Psoas muscle (tissue), 8 donors: ENCODE results near the gene FAHD1. TPM values are rescaled to one million over a fixed set of nuclear protein-coding genes. Genes with fewer than 3 reads are reported as not detected.
A peak's percentile ranks its signal among the peaks of the same experiment; 100 is the strongest.
"Not testable (repeated sequence)": the region's sequence is repeated elsewhere in the genome, so short reads cannot be mapped to it uniquely, and the experiment has no call there.

ENCODE experiments used
- ATAC-seq, 4 donors: fragments of 200-7000 bp; cut with Tn5 transposase; one replicate each; pipeline ENCODE4 v1.9.1; 2020; ENCODE audit warnings: moderate library complexity in 3 of 4, mild to moderate bottlenecking in 2 of 4
- DNase-seq, 2 donors: peaks; one replicate each; pipeline ENCODE4 v3.0.0-alpha.2; 2020
- H3K27ac ChIP-seq: fragments of 200-600 bp; one replicate; pipeline ENCODE4 v1.8.0; 2022
- H3K27me3 ChIP-seq, 3 donors: fragments of 200-600 bp in 1 of 3; one replicate each; pipeline versions ENCODE4 v1.6.1 to v1.8.0; 2013 to 2022; ENCODE audit warnings: low read length in 2 of 3, mild to moderate bottlenecking in 2 of 3, moderate library complexity in 1 of 3; ENCODE audit not compliant: insufficient read depth in 3 of 3
- H3K36me3 ChIP-seq, 2 donors: fragments of 200-600 bp in 1 of 2; one replicate each; pipeline versions ENCODE4 v1.6.1 to v1.8.0; 2013 to 2022; ENCODE audit warnings: low read depth in 1 of 2, mild to moderate bottlenecking in 1 of 2, moderate library complexity in 1 of 2; ENCODE audit not compliant: insufficient read depth in 1 of 2
- H3K4me1 ChIP-seq: fragments of 200-600 bp; one replicate; pipeline ENCODE4 v1.8.0; 2022
- H3K4me3 ChIP-seq: fragments of 200-600 bp; one replicate; pipeline ENCODE4 v1.8.0; 2022; ENCODE audit warnings: mild to moderate bottlenecking
- H3K9me3 ChIP-seq: fragments of 200-600 bp; one replicate; pipeline ENCODE4 v1.8.0; 2022
- WGBS, 3 donors: extraction: QIAGEN DNeasy Blood & Tissue Kit; methylation state at CpG; one replicate each; pipeline versions ENCODE4 v1.1.6 to v1.1.7; 2013; 5-methylcytosine and 5-hydroxymethylcytosine counted together
- intact Hi-C, 2 donors: fragments of 100-400 bp; cut with DNase I; formaldehyde crosslinking; loops; one replicate each; pipeline versions ENCODE4 v1.11.0 to v1.14.2; 2022
- polyA plus RNA-seq, 3 donors: library from polyadenylated mRNA; stranded (reverse); fragments of 200-250 nt; gene quantifications; one replicate each; pipeline ENCODE4 v1.2.3, GENCODE V29; 2013
- total RNA-seq, 4 donors: library from RNA; stranded (reverse); fragmentation: NEBNext Ultra II Directional in 2 of 4; extraction: Animal tissue kit (Norgen Biotek cat#: 25700) in 2 of 4; gene quantifications; one replicate each; pipeline versions ENCODE4 v1.2.1 to v1.2.4, GENCODE V29; 2021 to 2023
- TF ChIP-seq, protein P1 (sequence below): fragments of 200-600 bp; IDR thresholded peaks from one replicate; pipeline ENCODE4 v1.8.0; 2022; ENCODE audit warnings: antibody characterized with exemption
- donor health status: healthy with polysubstance abuse.
- donor health status: DM: no; HTN: no; CAD: no; lungs with moderate emphysema.
- donor health status: Bipolar disorder and iron deficiency.
- donor health status: healthy.
- donor health status: DM: yes; HTN: yes; CAD: no.
- donor health status: DM: no; HTN: no; CAD: no.
- donor health status: DM: no; HTN: no; CAD: no.
- donor health status: DM: yes; HTN: yes; CAD: no.

The FAHD1 gene
- total and polyA plus RNA-seq, 7 donors, result 23.2 to 63.8 (median 27.0) TPM

DNA sequence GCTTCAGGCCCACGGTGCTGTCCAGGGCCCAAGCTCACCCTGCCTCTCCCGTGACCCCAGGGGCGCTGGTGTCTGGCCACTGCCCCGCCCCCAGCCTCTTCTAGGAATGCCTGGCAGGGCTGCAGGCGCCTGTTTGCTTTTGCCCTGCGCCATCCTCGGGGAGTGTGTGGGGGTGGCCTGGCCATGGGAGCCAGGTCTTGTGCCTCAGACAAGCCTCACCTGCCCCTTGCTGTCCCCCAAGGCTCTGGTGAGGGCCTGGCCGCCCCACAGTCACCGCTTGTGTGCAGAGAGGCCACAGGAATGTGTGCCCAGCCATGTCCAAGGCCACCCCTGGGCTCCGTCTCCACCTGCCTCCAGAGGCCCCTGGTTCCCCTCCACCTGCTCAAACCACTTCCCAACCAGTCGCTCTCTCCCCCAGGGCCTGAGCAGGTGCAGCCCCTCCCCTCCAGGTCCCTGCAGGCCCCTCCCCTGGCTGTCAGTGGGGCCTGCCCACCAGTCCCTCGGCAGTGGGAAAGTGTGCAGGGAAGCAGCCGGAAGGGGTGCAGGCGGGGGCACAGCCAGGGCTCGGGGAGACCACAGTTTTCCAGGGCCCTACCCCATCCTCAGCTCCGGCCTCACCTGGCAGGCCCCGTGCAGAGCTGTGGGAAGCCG, 32.7 kb upstream of the FAHD1 start:
- 46 to 61% (median 52%) methylated on average over 17 to 18 of the region's 18 CpGs for WGBS, 3 donors
- ATAC-seq, result peak in 1 of 4 donors; percentile 20

DNA sequence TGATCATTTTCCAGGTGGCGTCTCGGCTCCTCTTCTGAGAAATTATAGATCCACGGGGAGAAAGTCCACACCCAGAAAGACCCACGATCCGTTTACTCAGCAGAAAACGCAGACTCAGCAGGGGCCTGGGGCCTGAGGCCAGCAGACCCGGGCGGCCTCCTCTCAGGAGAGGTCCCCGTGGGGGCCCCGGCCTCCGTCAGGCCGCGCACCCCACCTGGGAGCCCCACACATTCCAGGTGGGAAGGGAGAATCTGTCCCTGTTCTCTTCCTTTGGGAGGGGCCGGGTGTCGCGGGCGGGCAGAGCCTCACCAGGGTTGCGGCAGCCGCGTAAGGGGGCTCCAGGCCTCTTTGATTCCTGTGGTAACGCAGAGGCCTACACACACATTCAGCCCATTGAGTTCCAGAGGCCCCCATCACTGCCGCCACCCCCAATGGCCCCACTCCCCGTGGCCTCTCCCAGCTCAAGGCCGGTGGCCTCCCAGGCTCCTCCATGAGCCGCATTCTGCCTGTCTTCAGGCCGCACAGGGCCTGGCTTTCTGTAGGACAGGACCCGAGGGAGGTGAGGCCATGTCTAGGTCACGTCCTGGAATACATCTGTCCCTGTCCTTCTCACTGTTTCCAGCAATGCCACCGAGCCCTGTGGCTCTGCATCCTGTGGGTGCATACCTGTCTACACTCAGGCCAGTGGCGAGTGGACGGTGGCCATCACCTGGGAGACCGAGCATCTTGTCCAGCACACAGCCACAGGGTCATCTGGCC, 31.9 kb upstream of the FAHD1 start:
- DNase-seq, result no peak
- WGBS, 3 donors, result 70 to 71% (median 71%) methylated on average over 31 to 32 of the region's 32 CpGs
- no peak overlapping the region for H3K27ac ChIP-seq
- H3K9me3 ChIP-seq, result no peaks in the 10 kb centered on the region
- no peak overlapping the region for H3K4me3 ChIP-seq
- TF ChIP-seq, protein P1, sequence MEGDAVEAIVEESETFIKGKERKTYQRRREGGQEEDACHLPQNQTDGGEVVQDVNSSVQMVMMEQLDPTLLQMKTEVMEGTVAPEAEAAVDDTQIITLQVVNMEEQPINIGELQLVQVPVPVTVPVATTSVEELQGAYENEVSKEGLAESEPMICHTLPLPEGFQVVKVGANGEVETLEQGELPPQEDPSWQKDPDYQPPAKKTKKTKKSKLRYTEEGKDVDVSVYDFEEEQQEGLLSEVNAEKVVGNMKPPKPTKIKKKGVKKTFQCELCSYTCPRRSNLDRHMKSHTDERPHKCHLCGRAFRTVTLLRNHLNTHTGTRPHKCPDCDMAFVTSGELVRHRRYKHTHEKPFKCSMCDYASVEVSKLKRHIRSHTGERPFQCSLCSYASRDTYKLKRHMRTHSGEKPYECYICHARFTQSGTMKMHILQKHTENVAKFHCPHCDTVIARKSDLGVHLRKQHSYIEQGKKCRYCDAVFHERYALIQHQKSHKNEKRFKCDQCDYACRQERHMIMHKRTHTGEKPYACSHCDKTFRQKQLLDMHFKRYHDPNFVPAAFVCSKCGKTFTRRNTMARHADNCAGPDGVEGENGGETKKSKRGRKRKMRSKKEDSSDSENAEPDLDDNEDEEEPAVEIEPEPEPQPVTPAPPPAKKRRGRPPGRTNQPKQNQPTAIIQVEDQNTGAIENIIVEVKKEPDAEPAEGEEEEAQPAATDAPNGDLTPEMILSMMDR, result no peak
- H3K27me3 ChIP-seq, result no peaks in the 10 kb centered on the region
- no peaks in the 10 kb centered on the region for H3K4me1 ChIP-seq
- no peak for ATAC-seq
- intact Hi-C loops, result no loop called here
- H3K36me3 ChIP-seq, result peaks cover 0 to 14% of the 10 kb centered on the region in 2 donors

More for the DNA sequence above, 32.7 kb upstream of the FAHD1 start:
- no peaks in the 10 kb centered on the region for H3K9me3 ChIP-seq
- H3K4me3 ChIP-seq, result no peak overlapping the region
- H3K4me1 ChIP-seq, result no peaks in the 10 kb centered on the region
- peak in 1 of 2 donors; percentile 10 for DNase-seq
- peaks cover 0 to 22% of the 10 kb centered on the region in 2 donors for H3K36me3 ChIP-seq
- TF ChIP-seq, protein P1, result no peak
- H3K27me3 ChIP-seq, result no peaks in the 10 kb centered on the region
- intact Hi-C loops, result no loop called here
- no peak overlapping the region for H3K27ac ChIP-seq

DNA sequence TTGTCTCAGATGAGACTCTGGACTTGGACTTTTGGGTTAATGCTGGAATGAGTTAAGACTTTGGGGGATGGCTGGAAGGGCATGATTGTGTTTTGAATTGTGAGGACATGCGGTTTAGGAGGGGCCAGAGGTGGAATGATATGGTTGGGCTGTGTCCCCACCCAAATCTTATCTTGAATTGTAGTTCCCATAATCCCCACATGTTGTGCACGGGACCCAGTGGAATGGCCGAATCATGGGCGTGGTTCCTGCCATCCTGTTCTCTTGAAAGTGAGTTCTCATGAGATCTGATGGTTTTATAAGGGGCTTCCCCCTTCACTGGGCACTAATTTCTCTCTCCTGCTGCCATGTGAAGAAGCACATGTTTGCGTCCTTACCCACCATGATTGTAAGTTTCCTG, 27.7 kb upstream of the FAHD1 start:
- ATAC-seq, DNase-seq, H3K4me1 ChIP-seq: not testable (repeated sequence)

DNA sequence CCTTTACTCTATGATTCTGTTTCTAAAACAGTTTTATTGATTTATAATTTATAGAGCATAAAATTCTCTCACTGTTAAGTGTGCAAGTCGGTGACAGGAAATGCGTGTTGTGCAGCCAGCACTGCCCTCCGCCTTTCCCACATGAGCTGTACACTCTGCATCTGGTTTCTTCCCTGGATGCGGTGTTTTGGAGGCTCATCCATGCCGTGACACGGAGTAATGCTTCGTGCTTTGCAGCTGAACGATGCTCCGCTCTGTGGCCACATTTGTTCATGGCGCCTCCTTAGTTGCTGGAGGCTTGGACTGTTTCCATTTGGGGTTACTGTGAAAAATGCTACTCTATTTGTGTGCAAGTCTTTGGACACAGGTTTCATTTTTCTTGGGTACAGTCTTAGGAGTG, 26.3 kb upstream of the FAHD1 start:
- DNase-seq (no peak), ATAC-seq (no peak)
- Histone ChIP-seq H3K27me3 (no peaks in the 10 kb centered on the region), H3K4me1 (no peaks in the 10 kb centered on the region), H3K36me3 (peaks cover 0 to 7% of the 10 kb centered on the region in 2 donors), H3K9me3 (no peaks in the 10 kb centered on the region), H3K4me3 (no peak overlapping the region), H3K27ac (no peak overlapping the region)
- WGBS, 3 donors, result 44 to 70% (median 45%) methylated on average over 10 of the region's 10 CpGs
- TF ChIP-seq, protein P1, result no peak
- intact Hi-C loops, result no loop called here

More for the DNA sequence above, 27.7 kb upstream of the FAHD1 start:
- H3K27ac ChIP-seq, H3K4me3 ChIP-seq, H3K36me3 ChIP-seq, intact Hi-C loops, H3K27me3 ChIP-seq, H3K9me3 ChIP-seq: not testable (repeated sequence)
- 71 to 87% (median 82%) methylated on average over 5 of the region's 5 CpGs for WGBS, 3 donors

DNA sequence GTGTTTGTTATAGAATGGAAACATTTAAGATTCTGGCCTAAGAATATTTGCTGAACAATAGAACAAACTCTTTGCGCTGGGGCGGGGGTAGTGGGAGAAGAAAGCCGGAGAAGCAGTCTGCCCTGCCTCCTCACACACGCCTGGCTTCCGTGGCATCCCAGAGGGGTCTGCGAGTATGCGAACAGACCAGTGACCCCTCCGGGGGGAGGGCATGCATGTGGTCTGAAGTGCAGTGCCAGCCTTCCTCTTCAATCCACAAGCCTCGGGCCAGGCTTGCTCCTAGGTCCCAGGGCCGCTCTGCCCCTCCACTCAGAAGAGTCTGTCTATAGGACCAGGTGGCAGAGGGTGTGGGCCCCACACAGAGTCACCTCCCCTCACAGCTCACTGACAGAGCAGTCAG, 19.4 kb upstream of the FAHD1 start:
- H3K27ac ChIP-seq, result no peak overlapping the region
- H3K4me1 ChIP-seq, result no peaks in the 10 kb centered on the region
- no peaks in the 10 kb centered on the region for H3K27me3 ChIP-seq
- TF ChIP-seq, protein P1, result no peak
- intact Hi-C loops, result no loop called here
- H3K36me3 ChIP-seq, result peaks cover 0 to 52% of the 10 kb centered on the region in 2 donors
- DNase-seq (peak in 1 of 2 donors; percentile 21), ATAC-seq (no peak)
- H3K4me3 ChIP-seq, result no peak overlapping the region
- WGBS, 3 donors, result 84 to 92% (median 85%) methylated on average over 10 of the region's 10 CpGs
- H3K9me3 ChIP-seq, result no peaks in the 10 kb centered on the region
